Breast epithelium (tissue), 4 donors: ENCODE results near the gene CAPN2. TPM values are rescaled to one million over a fixed set of nuclear protein-coding genes. Genes with fewer than 3 reads are reported as not detected.

Experiments
- DNase-seq, 2 donors: peaks; one replicate each; pipeline ENCODE4 v3.0.0-alpha.2; 2019; ENCODE audit warnings: low spot score in 2 of 2
- H3K27ac ChIP-seq, 2 donors: fragments of 200-600 bp; sonication (generic) in 1 of 2; one replicate each; pipeline ENCODE4 v1.5.1; 2016 to 2019; ENCODE audit warnings: mild to moderate bottlenecking in 1 of 2
- H3K27me3 ChIP-seq, 2 donors: fragments of 200-600 bp; sonication (generic) in 1 of 2; one replicate each; pipeline versions ENCODE4 v1.5.1 to v1.6.0; 2017 to 2019; ENCODE audit warnings: control low read depth in 1 of 2, mild to moderate bottlenecking in 1 of 2
- H3K36me3 ChIP-seq: fragments of 200-600 bp; one replicate; pipeline ENCODE4 v1.5.1; 2019
- H3K4me1 ChIP-seq, 2 donors: fragments of 200-600 bp; sonication (generic); one replicate each; pipeline ENCODE4 v1.5.1; 2016 to 2019; ENCODE audit warnings: control low read depth in 1 of 2
- H3K4me3 ChIP-seq, 3 donors: fragments of 200-600 bp; sonication (generic); 1 replicate in 2 of 3; 2 replicates in 1 of 3; pipeline ENCODE4 v1.5.1; 2016 to 2019; ENCODE audit warnings: mild to moderate bottlenecking in 3 of 3, moderate library complexity in 2 of 3
- H3K9me3 ChIP-seq, 2 donors: fragments of 200-600 bp; sonication (generic) in 1 of 2; one replicate each; pipeline ENCODE4 v1.5.1; 2016 to 2019; ENCODE audit warnings: control low read depth in 1 of 2
- CTCF ChIP-seq, 3 donors: fragments of 450-650 bp; IDR thresholded peaks; one replicate each; pipeline ENCODE4 v1.5.1; 2016 to 2017; ENCODE audit warnings: antibody characterized with exemption in 3 of 3, mild to moderate bottlenecking in 3 of 3, moderate library complexity in 3 of 3
- POLR2A ChIP-seq: fragments of 450-650 bp; IDR thresholded peaks from one replicate; pipeline ENCODE4 v1.6.1; 2016; ENCODE audit warnings: antibody characterized with exemption, mild to moderate bottlenecking, moderate library complexity
- POLR2AphosphoS5 ChIP-seq, 3 donors: sonication (generic); formaldehyde crosslinking; IDR thresholded peaks; one replicate each; pipeline ENCODE4 v1.6.1; 2017; ENCODE audit warnings: antibody characterized with exemption in 3 of 3
- intact Hi-C: fragments of 100-400 bp; cut with DNase I; formaldehyde crosslinking; loops from one replicate; pipeline ENCODE4 v1.15.1; 2023; ENCODE audit warnings: low total_unique reads
- total RNA-seq, 3 donors: library from RNA; depleted of rRNA; stranded (reverse); fragments of >200 nt; gene quantifications; one replicate each; pipeline ENCODE4 v1.1.0, GENCODE V29; 2016

The CAPN2 gene
- total RNA-seq, 3 donors from 2014 or later, result 162 to 192 (median 164) TPM

- no peak for DNase-seq
- TF ChIP-seq CTCF (IDR thresholded peaks at IDR 0.05) (no peak), POLR2AphosphoS5 (IDR thresholded peaks at IDR 0.05) (no peak), POLR2A (no peak)
- H3K36me3 ChIP-seq, result peaks cover 8% of the 10 kb centered on the region
- H3K9me3 ChIP-seq, result no peaks in the 10 kb centered on the region
- H3K27ac ChIP-seq, result no peak overlapping the region
- H3K27me3 ChIP-seq, result no peaks in the 10 kb centered on the region
- no peak overlapping the region for H3K4me3 ChIP-seq
- no peaks in the 10 kb centered on the region for H3K4me1 ChIP-seq
- intact Hi-C loops, result no loop called here
Observed at GRCh38 chr1:223780949-223781348, 68.6 kb downstream of the CAPN2 start.

- Histone ChIP-seq H3K4me3 (no peak overlapping the region), H3K4me1 (no peaks in the 10 kb centered on the region), H3K27ac (no peak overlapping the region), H3K27me3 (no peaks in the 10 kb centered on the region), H3K36me3 (peaks cover 8% of the 10 kb centered on the region), H3K9me3 (no peaks in the 10 kb centered on the region)
- TF ChIP-seq CTCF (IDR thresholded peaks at IDR 0.05) (no peak), POLR2A (no peak), POLR2AphosphoS5 (IDR thresholded peaks at IDR 0.05) (no peak)
- intact Hi-C loops, result no loop called here
- DNase-seq, result no peak
Observed at GRCh38 chr1:223783676-223784075, 71.3 kb downstream of the CAPN2 start.

DNA sequence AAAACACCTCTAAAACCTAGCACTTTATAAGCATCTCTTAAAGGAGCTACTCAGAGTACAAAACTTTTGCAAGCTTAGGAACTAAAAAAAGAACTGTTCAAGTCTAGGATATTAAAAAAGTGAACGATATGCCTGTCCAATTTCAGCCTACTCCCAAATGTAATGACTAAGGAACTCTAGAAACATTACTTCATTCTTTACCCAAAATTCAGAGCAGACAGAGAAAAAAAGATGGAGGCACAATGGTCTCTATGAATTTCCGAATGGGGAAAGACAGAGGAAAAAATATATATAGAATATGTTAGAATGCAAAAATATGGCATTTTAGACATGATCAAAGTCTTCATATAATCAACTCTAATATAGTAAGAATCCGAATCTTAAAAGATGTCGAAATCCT lies 72.2 kb downstream of the CAPN2 start:
- H3K9me3 ChIP-seq, result no peaks in the 10 kb centered on the region
- TF ChIP-seq POLR2AphosphoS5 (IDR thresholded peaks at IDR 0.05), result no peak
- no peak for TF ChIP-seq CTCF (IDR thresholded peaks at IDR 0.05)
- no peak for TF ChIP-seq POLR2A
- H3K36me3 ChIP-seq, result peaks cover 8% of the 10 kb centered on the region
- no peak overlapping the region for H3K27ac ChIP-seq
- DNase-seq, result no peak
- no peak overlapping the region for H3K4me3 ChIP-seq
- intact Hi-C loops, result no loop called here
- H3K27me3 ChIP-seq, result no peaks in the 10 kb centered on the region
- no peaks in the 10 kb centered on the region for H3K4me1 ChIP-seq

DNA sequence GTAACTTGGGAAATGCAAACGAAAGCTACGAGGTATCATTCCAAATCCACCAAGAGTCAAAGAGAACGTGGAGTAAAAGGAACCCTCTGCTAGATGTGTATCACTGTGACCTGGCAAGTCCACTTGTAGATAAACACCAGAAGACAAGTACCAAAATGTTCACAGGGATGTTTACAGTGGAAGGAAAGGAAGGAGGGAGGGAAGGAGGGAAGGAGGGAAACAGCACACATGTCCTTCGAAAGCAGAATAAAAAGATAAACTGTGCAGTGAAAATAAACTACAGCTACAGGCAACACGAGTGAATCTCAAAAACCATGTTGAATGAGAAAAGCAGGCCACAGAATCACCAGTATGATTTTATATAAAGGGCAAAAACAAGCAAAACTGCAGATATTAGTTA lies 73.5 kb downstream of the CAPN2 start:
- Histone ChIP-seq H3K9me3 (no peaks in the 10 kb centered on the region), H3K27me3 (no peaks in the 10 kb centered on the region), H3K4me3 (no peak overlapping the region), H3K4me1 (no peaks in the 10 kb centered on the region), H3K36me3 (no peaks in the 10 kb centered on the region), H3K27ac (no peak overlapping the region)
- TF ChIP-seq POLR2A, result no peak
- TF ChIP-seq CTCF (IDR thresholded peaks at IDR 0.05), result no peak
- no peak for TF ChIP-seq POLR2AphosphoS5 (IDR thresholded peaks at IDR 0.05)
- no peak for DNase-seq
- intact Hi-C loops, result no loop called here

- no peaks in the 10 kb centered on the region for H3K36me3 ChIP-seq
Observed at GRCh38 chr1:223788746-223789415, 76.5 kb downstream of the CAPN2 start.

More at GRCh38 chr1:223788746-223789415, 76.5 kb downstream of the CAPN2 start:
- intact Hi-C loops, result no loop called here
- TF ChIP-seq POLR2A (no peak), POLR2AphosphoS5 (IDR thresholded peaks at IDR 0.05) (no peak), CTCF (IDR thresholded peaks at IDR 0.05) (no peak)
- Histone ChIP-seq H3K9me3 (no peaks in the 10 kb centered on the region), H3K4me1 (no peaks in the 10 kb centered on the region), H3K27ac (no peak overlapping the region), H3K27me3 (no peaks in the 10 kb centered on the region), H3K4me3 (no peak overlapping the region)
- DNase-seq, result no peak
